Activated T-cell treated with anti-CD3 and anti-CD28 coated beads, Interleukin-2, amount 50 U/mL, for 4 hours (primary cell): ENCODE measurements around the gene KRT24. TPM values are rescaled to one million over a fixed set of nuclear protein-coding genes. Genes with fewer than 3 reads are reported as not detected.

Experiments used
- ATAC-seq, 2 donors: fragments of 200-7000 bp; cut with Tn5 transposase; one replicate each; pipeline ENCODE4 v1.10.0; 2021
- DNase-seq: peaks from one replicate; pipeline ENCODE4 v3.0.0-alpha.2; 2020
- H3K27me3 Mint-ChIP-seq: one replicate; pipeline ENCODE4 v1.8.0; 2021; ENCODE audit warnings: low read depth, mixed read lengths
- H3K36me3 Mint-ChIP-seq: one replicate; pipeline ENCODE4 v1.8.0; 2022; ENCODE audit warnings: mixed read lengths; ENCODE audit not compliant: insufficient read depth
- H3K4me1 Mint-ChIP-seq: one replicate; pipeline ENCODE4 v1.8.0; 2021; ENCODE audit warnings: low read depth, mixed read lengths
- H3K4me3 Mint-ChIP-seq: one replicate; pipeline ENCODE4 v1.8.0; 2021; ENCODE audit warnings: mild to moderate bottlenecking, moderate library complexity, mixed read lengths
- H3K9me3 Mint-ChIP-seq: one replicate; pipeline ENCODE4 v1.8.0; 2021; ENCODE audit warnings: mixed read lengths
- total RNA-seq, 3 donors: library from RNA; stranded (reverse); gene quantifications; one replicate each; pipeline ENCODE4 v1.2.1, GENCODE V29; 2021

Gene KRT24
- total RNA-seq, 3 donors from 2014 or later = not detected

DNA sequence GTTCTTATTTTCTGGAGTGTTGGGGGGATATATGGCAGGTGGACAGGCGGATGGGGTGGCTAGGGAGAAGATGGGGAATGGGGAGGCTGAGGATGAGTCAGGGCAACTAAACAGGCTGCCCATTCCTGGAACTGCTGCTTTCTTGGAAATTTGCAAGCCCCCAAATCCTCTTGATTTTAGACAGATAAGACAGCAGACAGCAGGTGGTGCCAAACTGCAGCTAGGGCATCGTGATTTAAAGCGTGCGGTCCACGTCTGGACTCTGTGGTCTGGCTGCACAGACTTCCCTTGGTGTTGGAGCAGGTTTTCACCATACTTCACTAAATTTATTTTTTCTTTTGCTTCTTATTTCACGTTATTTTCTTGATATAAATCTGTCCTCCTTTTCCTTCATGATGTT lies 10.9 kb upstream of the KRT24 start:
- Mint-ChIP-seq H3K9me3 (no peaks in the 10 kb centered on the region), H3K4me1 (no peaks in the 10 kb centered on the region), H3K36me3 (no peaks in the 10 kb centered on the region), H3K27me3 (peaks cover 18% of the 10 kb centered on the region), H3K4me3 (no peak overlapping the region)
- DNase-seq (no peak), ATAC-seq (no peak)

DNA sequence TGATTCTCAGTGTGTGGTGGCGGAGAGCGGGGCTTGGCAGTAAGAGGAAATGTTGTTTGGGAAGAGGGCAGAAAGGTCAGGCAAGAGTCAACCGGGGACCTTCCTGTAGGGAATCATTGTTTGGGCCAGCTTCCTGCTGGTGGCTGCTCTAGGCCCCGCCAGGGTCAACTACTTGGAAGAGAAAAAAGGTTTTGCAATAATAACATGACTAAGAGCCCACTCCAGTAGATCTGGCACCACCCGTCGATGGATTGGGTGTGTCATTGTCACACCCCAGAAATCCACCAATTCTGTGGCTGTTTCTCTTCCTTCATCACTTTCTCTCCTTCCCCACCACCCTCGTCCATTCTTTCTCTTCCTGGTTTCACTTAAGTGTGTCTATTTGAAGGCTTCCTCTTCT lies 4.2 kb upstream of the KRT24 start:
- DNase-seq = no peak

GRCh38 chr17:40705584-40705983 lies 2.0 kb upstream of the KRT24 start:
- Mint-ChIP-seq H3K4me1 (no peaks in the 10 kb centered on the region), H3K27me3 (peaks cover 20% of the 10 kb centered on the region), H3K4me3 (no peak overlapping the region), H3K9me3 (no peaks in the 10 kb centered on the region), H3K36me3 (no peaks in the 10 kb centered on the region)
- DNase-seq (no peak), ATAC-seq (no peak)

More for the DNA sequence above, 4.2 kb upstream of the KRT24 start:
- Mint-ChIP-seq H3K36me3 (no peaks in the 10 kb centered on the region), H3K27me3 (peaks cover 20% of the 10 kb centered on the region), H3K9me3 (no peaks in the 10 kb centered on the region), H3K4me3 (no peak overlapping the region), H3K4me1 (no peaks in the 10 kb centered on the region)
- no peak for ATAC-seq

- no peaks in the 10 kb centered on the region for H3K4me1 Mint-ChIP-seq
- H3K27me3 Mint-ChIP-seq = peaks cover 30% of the 10 kb centered on the region
- no peaks in the 10 kb centered on the region for H3K9me3 Mint-ChIP-seq
Measured at GRCh38 chr17:40702271-40702670, 1.3 kb downstream of the KRT24 start.

GRCh38 chr17:40699853-40700252 lies 3.7 kb downstream of the KRT24 start:
- no peak overlapping the region for H3K4me3 Mint-ChIP-seq
- H3K4me1 Mint-ChIP-seq = no peaks in the 10 kb centered on the region

More at GRCh38 chr17:40702271-40702670, 1.3 kb downstream of the KRT24 start:
- DNase-seq (no peak), ATAC-seq (no peak)
- no peaks in the 10 kb centered on the region for H3K36me3 Mint-ChIP-seq
- no peak overlapping the region for H3K4me3 Mint-ChIP-seq

DNA sequence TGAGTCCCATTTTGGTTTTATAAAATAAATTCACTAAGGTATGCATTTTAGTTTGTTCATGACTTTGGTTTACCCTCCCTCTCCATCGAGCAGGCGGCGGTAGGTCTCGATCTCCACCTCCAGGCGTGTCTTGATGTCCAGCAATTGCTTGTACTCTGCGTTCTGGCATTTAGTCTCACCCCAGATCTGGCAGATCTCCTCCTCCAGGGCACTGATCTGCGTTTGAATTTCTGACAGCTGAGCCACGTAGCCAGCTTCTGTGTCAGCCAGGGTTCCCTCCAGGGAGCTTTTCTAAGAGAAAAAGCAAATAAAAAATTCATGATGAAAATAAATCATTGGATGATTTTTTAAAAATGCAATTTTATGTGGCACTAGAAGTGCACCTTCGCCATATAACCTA lies 4.2 kb downstream of the KRT24 start:
- Mint-ChIP-seq H3K36me3 (no peaks in the 10 kb centered on the region), H3K27me3 (peaks cover 26% of the 10 kb centered on the region), H3K9me3 (no peaks in the 10 kb centered on the region), H3K4me1 (no peaks in the 10 kb centered on the region), H3K4me3 (no peak overlapping the region)
- DNase-seq = no peak
- no peak for ATAC-seq

More at GRCh38 chr17:40699853-40700252, 3.7 kb downstream of the KRT24 start:
- H3K9me3 Mint-ChIP-seq = no peaks in the 10 kb centered on the region
- ATAC-seq (no peak), DNase-seq (no peak)
- peaks cover 27% of the 10 kb centered on the region for H3K27me3 Mint-ChIP-seq
- no peaks in the 10 kb centered on the region for H3K36me3 Mint-ChIP-seq

DNA sequence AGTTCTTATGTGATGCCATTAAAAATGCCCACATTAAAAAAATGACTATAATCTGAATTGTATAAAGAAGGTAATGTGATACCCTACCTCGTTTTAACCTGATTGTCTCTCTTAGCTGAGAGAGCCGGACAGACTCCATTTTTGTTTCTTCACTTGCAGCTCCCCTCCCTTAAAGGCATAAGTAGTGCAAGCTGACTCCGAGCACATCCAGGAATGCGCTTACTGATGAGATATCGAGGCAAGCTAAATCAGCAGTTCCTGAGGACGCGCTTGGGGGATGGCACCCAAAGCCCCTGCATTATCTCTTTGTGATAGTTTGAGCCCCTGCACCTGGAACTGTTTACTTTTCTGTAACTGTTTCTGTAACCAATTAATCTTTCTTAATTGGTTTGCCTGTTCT lies 6.3 kb downstream of the KRT24 start:
- DNase-seq (no peak), ATAC-seq (no peak)
- H3K4me3 Mint-ChIP-seq = no peak overlapping the region
- H3K36me3 Mint-ChIP-seq = no peaks in the 10 kb centered on the region
- H3K9me3 Mint-ChIP-seq = no peaks in the 10 kb centered on the region
- peaks cover 21% of the 10 kb centered on the region for H3K27me3 Mint-ChIP-seq
- no peaks in the 10 kb centered on the region for H3K4me1 Mint-ChIP-seq

GRCh38 chr17:40696651-40697072 lies 6.9 kb downstream of the KRT24 start:
- Mint-ChIP-seq H3K4me1 (no peaks in the 10 kb centered on the region), H3K27me3 (peaks cover 21% of the 10 kb centered on the region), H3K9me3 (no peaks in the 10 kb centered on the region), H3K4me3 (no peak overlapping the region), H3K36me3 (no peaks in the 10 kb centered on the region)
- DNase-seq = no peak
- ATAC-seq = no peak

GRCh38 chr17:40695874-40696472 lies 7.6 kb downstream of the KRT24 start:
- ATAC-seq = no peak

GRCh38 chr17:40694584-40694983 lies 9.0 kb downstream of the KRT24 start:
- Mint-ChIP-seq H3K4me1 (no peaks in the 10 kb centered on the region), H3K9me3 (no peaks in the 10 kb centered on the region), H3K4me3 (no peak overlapping the region), H3K36me3 (no peaks in the 10 kb centered on the region), H3K27me3 (peaks cover 23% of the 10 kb centered on the region)
- DNase-seq (no peak), ATAC-seq (no peak)

More at GRCh38 chr17:40695874-40696472, 7.6 kb downstream of the KRT24 start:
- Mint-ChIP-seq H3K36me3 (no peaks in the 10 kb centered on the region), H3K4me1 (no peaks in the 10 kb centered on the region), H3K9me3 (no peaks in the 10 kb centered on the region), H3K27me3 (peaks cover 22% of the 10 kb centered on the region), H3K4me3 (no peak overlapping the region)
- no peak for DNase-seq

- Mint-ChIP-seq H3K4me1 (no peaks in the 10 kb centered on the region), H3K4me3 (no peak overlapping the region), H3K9me3 (no peaks in the 10 kb centered on the region), H3K27me3 (peaks cover 11% of the 10 kb centered on the region), H3K36me3 (no peaks in the 10 kb centered on the region)
- no peak for DNase-seq
- ATAC-seq = no peak
Measured at GRCh38 chr17:40687106-40687505, 16.4 kb downstream of the KRT24 start.

- Mint-ChIP-seq H3K27me3 (peaks cover 13% of the 10 kb centered on the region), H3K4me3 (no peak overlapping the region), H3K4me1 (no peaks in the 10 kb centered on the region), H3K36me3 (no peaks in the 10 kb centered on the region), H3K9me3 (no peaks in the 10 kb centered on the region)
- no peak for ATAC-seq
- no peak for DNase-seq
Measured at GRCh38 chr17:40686192-40686591, 17.4 kb downstream of the KRT24 start.

DNA sequence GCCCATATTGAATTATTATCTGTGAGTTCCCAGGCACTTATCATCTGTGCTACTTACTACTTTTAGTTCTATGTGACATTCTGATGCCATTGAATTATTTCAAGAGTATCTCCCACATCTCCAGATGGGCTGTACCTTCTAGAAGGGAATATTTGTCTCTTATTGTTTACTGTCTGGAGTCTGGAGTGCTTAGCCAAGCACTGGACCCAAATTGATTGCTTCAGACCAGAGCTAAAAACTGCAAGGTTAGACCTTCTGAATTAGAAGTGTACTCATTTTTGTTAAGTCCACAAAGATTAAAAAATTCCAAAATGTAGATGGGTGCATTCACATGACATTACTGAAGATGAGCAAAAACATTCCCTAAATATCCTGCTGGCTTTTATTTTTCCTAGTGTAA lies 22.6 kb downstream of the KRT24 start:
- H3K4me3 Mint-ChIP-seq = no peak overlapping the region
- ATAC-seq (no peak), DNase-seq (no peak)
- H3K27me3 Mint-ChIP-seq = peaks cover 33% of the 10 kb centered on the region
- H3K9me3 Mint-ChIP-seq = no peaks in the 10 kb centered on the region
- no peaks in the 10 kb centered on the region for H3K4me1 Mint-ChIP-seq
- H3K36me3 Mint-ChIP-seq = no peaks in the 10 kb centered on the region

- DNase-seq (no peak), ATAC-seq (no peak)
- Mint-ChIP-seq H3K4me3 (no peak overlapping the region), H3K4me1 (no peaks in the 10 kb centered on the region), H3K9me3 (no peaks in the 10 kb centered on the region), H3K27me3 (peaks cover 43% of the 10 kb centered on the region), H3K36me3 (no peaks in the 10 kb centered on the region)
Measured at GRCh38 chr17:40679523-40679907, 24.0 kb downstream of the KRT24 start.

- Mint-ChIP-seq H3K9me3 (no peaks in the 10 kb centered on the region), H3K36me3 (no peaks in the 10 kb centered on the region), H3K27me3 (peaks cover 47% of the 10 kb centered on the region), H3K4me1 (no peaks in the 10 kb centered on the region), H3K4me3 (no peak overlapping the region)
- DNase-seq (no peak), ATAC-seq (peak; percentile 58 to 59)
Measured at GRCh38 chr17:40678902-40679522, 24.5 kb downstream of the KRT24 start.
